Karpas-422 (cell line): ENCODE data around the gene TFCP2. TPM values are rescaled to one million over a fixed set of nuclear protein-coding genes. Genes with fewer than 3 reads are reported as not detected.

Experiments used
- DNase-seq: peaks from one replicate; pipeline ENCODE4 v3.0.0-alpha.2; 2015
- H2AFZ ChIP-seq: fragments of 200-600 bp; sonication (generic); 2 replicates; pipeline ENCODE4 v1.6.1; 2014; ENCODE audit warnings: antibody characterized with exemption, low read length, mixed read lengths
- H3K27ac ChIP-seq: fragments of 200-600 bp; sonication (generic); 2 replicates; pipeline ENCODE4 v1.5.1; 2014; ENCODE audit warnings: mild to moderate bottlenecking, low read length, moderate library complexity
- H3K27me3 ChIP-seq: fragments of 200-600 bp; sonication (generic); 2 replicates; pipeline ENCODE4 v1.6.1; 2014; ENCODE audit warnings: low read length, mixed read lengths
- H3K36me3 ChIP-seq: fragments of 200-600 bp; sonication (generic); 2 replicates; pipeline ENCODE4 v1.6.1; 2014; ENCODE audit warnings: low read length, mixed read lengths; ENCODE audit not compliant: insufficient read depth
- H3K4me1 ChIP-seq: fragments of 200-600 bp; sonication (generic); 2 replicates; pipeline ENCODE4 v1.6.1; 2014; ENCODE audit warnings: mild to moderate bottlenecking, low read length, mixed read lengths
- H3K4me2 ChIP-seq: fragments of 200-600 bp; sonication (generic); 2 replicates; pipeline ENCODE4 v1.6.1; 2014; ENCODE audit warnings: low read length, low read depth, mild to moderate bottlenecking; ENCODE audit not compliant: poor library complexity, severe bottlenecking
- H3K4me3 ChIP-seq: fragments of 200-600 bp; sonication (generic); 2 replicates; pipeline ENCODE4 v1.5.1; 2014; ENCODE audit warnings: mild to moderate bottlenecking, antibody characterized with exemption, low read length, mixed read lengths
- H3K79me2 ChIP-seq: fragments of 200-600 bp; sonication (generic); 2 replicates; pipeline ENCODE4 v1.6.1; 2014; ENCODE audit warnings: mild to moderate bottlenecking, low read length, mixed read lengths
- H3K9ac ChIP-seq: fragments of 200-600 bp; sonication (generic); 2 replicates; pipeline ENCODE4 v1.6.0; 2014; ENCODE audit warnings: low read length
- H3K9me2 ChIP-seq: fragments of 200-600 bp; sonication (generic), shearing (Covaris generic); replicated peaks from 2 replicates; pipeline ENCODE4 v1.6.0; 2014; ENCODE audit warnings: mild to moderate bottlenecking, low read length, moderate library complexity; ENCODE audit not compliant: insufficient read depth
- H3K9me3 ChIP-seq: fragments of 300-700, 200-600 bp; sonication (generic); 2 replicates; pipeline ENCODE4 v1.6.1; 2014; ENCODE audit warnings: low read length, mixed read lengths
- H4K20me1 ChIP-seq: fragments of 200-600 bp; sonication (generic); 2 replicates; pipeline ENCODE4 v1.6.1; 2014; ENCODE audit warnings: mild to moderate bottlenecking, antibody characterized with exemption, low read length, low read depth; ENCODE audit not compliant: insufficient read depth
- small RNA-seq: library from RNA; depleted of rRNA; stranded (forward); fragments of <200 nt; gene quantifications from one replicate; pipeline ENCODE3, GENCODE V24; 2014
- total RNA-seq: library from RNA; depleted of rRNA; stranded (reverse); fragments of >200 nt; shearing (Covaris generic); gene quantifications from 2 replicates; pipeline ENCODE4 v1.2.3, GENCODE V29; 2014; ENCODE audit warnings: low replicate concordance; rRNA removed

TFCP2 gene
- total RNA-seq, 1 experiment from 2014 or later = 26.5 TPM

DNA sequence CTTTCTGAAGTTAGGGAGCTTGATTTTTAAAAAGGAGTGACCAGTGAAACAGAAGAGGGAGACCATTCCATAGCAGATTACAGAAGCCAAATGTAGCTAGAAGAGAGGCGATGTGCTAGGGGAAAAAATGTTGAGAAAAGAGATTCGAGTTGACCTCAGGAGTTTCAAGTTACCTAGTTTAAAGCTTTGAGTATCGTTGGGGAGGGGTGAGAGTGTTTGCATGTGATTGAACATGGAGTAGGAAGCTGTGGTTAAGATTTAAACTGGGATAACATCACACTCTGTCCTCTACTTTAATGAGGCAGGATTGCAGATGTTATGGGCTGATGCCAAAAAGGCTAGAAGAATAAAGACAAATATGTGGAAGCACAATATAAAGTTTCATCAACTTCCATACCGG, 121.1 kb downstream of the TFCP2 start:
- no peaks in the 10 kb centered on the region for H4K20me1 ChIP-seq
- no peaks in the 10 kb centered on the region for H3K27me3 ChIP-seq
- no peaks in the 10 kb centered on the region for H3K9me3 ChIP-seq
- no peak overlapping the region for H3K9ac ChIP-seq
- H3K36me3 ChIP-seq = peaks cover 33% of the 10 kb centered on the region; the same call in 1 of the 2 replicates
- H3K4me3 ChIP-seq = no peak overlapping the region
- H3K9me2 ChIP-seq = no peaks in the 10 kb centered on the region
- H3K79me2 ChIP-seq = peaks cover 32% of the 10 kb centered on the region
- H3K27ac ChIP-seq = no peak overlapping the region
- DNase-seq = no peak
- H3K4me2 ChIP-seq = no peak overlapping the region
- H3K4me1 ChIP-seq = peaks cover 18% of the 10 kb centered on the region
- H2AFZ ChIP-seq = no peak overlapping the region

DNA sequence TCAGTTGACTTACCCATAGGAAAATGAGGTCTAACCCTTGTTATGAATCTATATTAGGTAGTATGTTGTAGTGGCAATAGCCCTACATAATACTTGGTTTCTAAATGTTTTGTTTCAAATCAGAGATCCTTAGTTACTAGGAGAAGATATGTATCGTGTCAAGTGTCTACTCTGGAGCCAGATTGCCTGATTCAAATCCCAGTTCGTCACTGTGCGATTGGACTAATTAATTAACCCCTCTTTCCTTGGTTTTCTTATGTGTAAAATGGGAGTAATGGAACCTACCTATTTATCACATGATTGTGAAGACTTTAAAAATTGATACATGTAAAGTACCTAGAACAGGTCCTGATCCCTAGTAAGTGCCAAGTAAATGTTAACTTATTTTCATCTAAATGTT, 123.4 kb downstream of the TFCP2 start:
- Histone ChIP-seq H3K27ac (peak overlapping the region; percentile 36; the same call in 1 of the 2 replicates), H3K4me1 (peaks cover 20% of the 10 kb centered on the region), H3K9me2 (no peaks in the 10 kb centered on the region), H3K79me2 (peaks cover 32% of the 10 kb centered on the region), H3K36me3 (peaks cover 27% of the 10 kb centered on the region; the same call in 1 of the 2 replicates), H3K4me2 (peak overlapping the region; percentile 91), H3K9me3 (no peaks in the 10 kb centered on the region), H3K27me3 (no peaks in the 10 kb centered on the region), H3K4me3 (peak overlapping the region; percentile 85), H4K20me1 (no peaks in the 10 kb centered on the region), H3K9ac (peak overlapping the region; percentile 83), H2AFZ (no peak overlapping the region)
- DNase-seq = no peak

DNA sequence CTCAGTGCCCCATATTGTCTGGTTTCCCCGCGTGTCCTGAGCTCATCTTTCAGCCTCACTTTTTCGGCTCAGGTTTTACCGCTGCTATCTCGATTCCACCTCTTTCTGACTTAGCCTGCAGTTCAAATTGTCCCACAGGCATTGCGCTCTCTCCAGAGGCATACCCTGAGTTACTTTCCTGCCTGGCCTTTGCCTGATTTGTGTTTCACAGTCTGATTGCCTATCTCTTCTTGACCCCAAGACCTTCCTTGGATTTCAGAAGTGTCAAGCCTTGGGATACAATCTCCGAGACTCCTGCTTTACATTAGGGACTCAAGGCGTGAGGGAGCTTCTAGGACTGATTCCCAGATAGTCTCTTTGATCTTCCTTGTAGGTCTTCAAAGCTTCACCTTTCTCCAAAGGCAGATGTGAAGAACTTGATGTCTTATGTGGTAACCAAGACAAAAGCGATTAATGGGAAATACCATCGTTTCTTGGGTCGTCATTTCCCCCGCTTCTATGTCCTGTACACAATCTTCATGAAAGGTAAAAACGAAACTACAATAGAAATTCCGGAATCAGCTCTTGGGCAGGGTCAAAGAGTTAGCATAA, 124.2 kb downstream of the TFCP2 start:
- Histone ChIP-seq H3K4me1 (peaks cover 20% of the 10 kb centered on the region), H3K36me3 (peaks cover 20% of the 10 kb centered on the region; the same call in 1 of the 2 replicates), H3K4me3 (peak overlapping the region; percentile 85), H3K9me3 (no peaks in the 10 kb centered on the region), H3K9ac (peak overlapping the region; percentile 83), H3K27me3 (no peaks in the 10 kb centered on the region), H3K27ac (peak overlapping the region; percentile 36), H3K4me2 (peak overlapping the region; percentile 91), H2AFZ (no peak overlapping the region), H4K20me1 (no peaks in the 10 kb centered on the region), H3K79me2 (peaks cover 32% of the 10 kb centered on the region), H3K9me2 (no peaks in the 10 kb centered on the region)
- DNase-seq = peak; percentile 59

DNA sequence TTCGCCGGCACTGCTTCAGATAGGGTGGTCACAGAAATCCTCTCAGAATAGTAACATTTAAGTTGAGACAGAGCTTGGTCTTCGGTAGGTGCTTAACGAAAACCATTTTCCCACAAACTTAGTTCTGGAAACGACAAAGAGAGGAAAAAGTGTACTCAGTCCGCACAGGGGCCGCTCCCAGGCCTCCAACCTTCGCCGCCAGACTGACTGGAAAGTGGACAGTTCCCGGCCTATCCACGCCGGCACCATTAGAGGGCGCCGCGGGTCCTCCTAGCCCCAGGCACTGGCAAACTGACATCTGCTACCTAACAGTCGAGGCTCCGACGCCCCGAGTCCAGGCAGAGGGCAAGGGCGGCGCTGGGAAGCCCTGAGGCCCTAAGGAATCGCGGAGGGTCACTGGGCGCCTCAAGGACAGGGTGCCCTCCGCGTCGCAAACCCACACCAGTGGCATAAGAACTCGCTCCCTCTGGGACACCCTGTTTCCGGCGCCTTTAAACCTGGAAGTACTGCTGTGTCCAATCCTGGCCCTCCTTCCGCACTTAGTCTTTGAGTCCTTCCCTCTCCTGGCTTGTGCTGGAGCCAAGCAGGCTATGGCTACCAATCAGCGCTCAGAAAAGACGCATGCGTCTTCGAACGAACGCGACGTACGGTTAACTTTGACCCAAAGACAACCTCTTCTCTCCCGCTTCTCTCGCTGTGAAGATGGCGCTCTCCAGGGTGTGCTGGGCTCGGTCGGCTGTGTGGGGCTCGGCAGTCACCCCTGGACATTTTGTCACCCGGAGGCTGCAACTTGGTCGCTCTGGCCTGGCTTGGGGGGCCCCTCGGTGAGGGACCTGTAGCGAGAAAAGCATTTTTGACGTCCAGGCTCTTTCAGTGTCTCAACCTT, 125.0 kb downstream of the TFCP2 start, which contains the start of gene LETMD1:
TSS of gene LETMD1 (plus strand) at position 673 of the 886 bp plus-strand sequence. CDS start at position 703, 30 bp downstream.
- Histone ChIP-seq H4K20me1 (no peaks in the 10 kb centered on the region), H3K4me1 (peaks cover 20% of the 10 kb centered on the region), H3K4me3 (peak within 1 kb of the TSS; percentile 85), H3K27ac (peak within 1 kb of the TSS; percentile 63), H3K9ac (peak within 1 kb of the TSS; percentile 83), H3K27me3 (no peaks in the 10 kb centered on the region), H3K4me2 (peak within 1 kb of the TSS; percentile 91), H3K36me3 (peaks cover 12% of the 10 kb centered on the region; the same call in 1 of the 2 replicates), H2AFZ (peak within 1 kb of the TSS; percentile 81; the same call in 1 of the 2 replicates), H3K9me3 (no peaks in the 10 kb centered on the region), H3K79me2 (peaks cover 32% of the 10 kb centered on the region), H3K9me2 (no peaks in the 10 kb centered on the region)
- DNase-seq = peak; percentile 99

Small RNA genes lying within 50 kb of the gene (small RNA-seq; reads per million reads assigned to genes)
- gene RF00019 (not detected), gene RNU6-199P (not detected)

Other genes with a start within 250 kb of the TFCP2 start
- not detected in 2 replicates for gene HIGD1C, start 220.6 kb downstream of the TFCP2 start, total RNA-seq
- 38.2 and 47.4 TPM in 2 replicates for gene SLC11A2, start 146.8 kb downstream of the TFCP2 start, total RNA-seq
- gene LETMD1, start 124.8 kb downstream of the TFCP2 start, total RNA-seq = 95.0 and 105 TPM in 2 replicates
- 14.5 and 15.2 TPM in 2 replicates for gene CSRNP2, start 89.5 kb downstream of the TFCP2 start, total RNA-seq
- 1.6 and 3.2 TPM in 2 replicates for gene POU6F1, start 44.9 kb upstream of the TFCP2 start, total RNA-seq
- gene DAZAP2, start 65.7 kb upstream of the TFCP2 start, total RNA-seq = 189 and 362 TPM in 2 replicates
- gene SMAGP, start 97.3 kb upstream of the TFCP2 start, total RNA-seq = 2.3 and 2.5 TPM in 2 replicates
- gene BIN2, start 151.0 kb upstream of the TFCP2 start, total RNA-seq = 5.5 and 10.0 TPM in 2 replicates
- not detected in 2 replicates for gene CELA1, start 173.5 kb upstream of the TFCP2 start, total RNA-seq
- 9.1 and 9.6 TPM in 2 replicates for gene GALNT6, start 218.3 kb upstream of the TFCP2 start, total RNA-seq